Naive B cell (primary cell): ENCODE results near the gene SBF2. TPM values are rescaled to one million over a fixed set of nuclear protein-coding genes. Genes with fewer than 3 reads are reported as not detected.
"Not testable (repeated sequence)": the region's sequence is repeated elsewhere in the genome, so short reads cannot be mapped to it uniquely, and the experiment has no call there.

Source experiments
- ATAC-seq, 2 donors: fragments of 150-1000 bp; cut with Tn5 transposase; 2 replicates each; pipeline ENCODE4 v1.10.0; 2021; ENCODE audit warnings: low read depth in 2 of 2, mild to moderate bottlenecking in 2 of 2, moderate library complexity in 2 of 2
- DNase-seq: peaks from one replicate; pipeline ENCODE4 v3.0.0; 2022
- H3K27ac Mint-ChIP-seq, 6 donors: one replicate each; pipeline ENCODE4 v1.8.0; 2020 to 2022; ENCODE audit warnings: mild to moderate bottlenecking in 6 of 6, mixed read lengths in 6 of 6, moderate library complexity in 5 of 6, inconsistent platforms in 2 of 6
- H3K27me3 Mint-ChIP-seq, 3 donors: one replicate each; pipeline ENCODE4 v1.8.0; 2021 to 2022; ENCODE audit warnings: mixed read lengths in 3 of 3, mild to moderate bottlenecking in 1 of 3
- H3K36me3 Mint-ChIP-seq, 2 donors: one replicate each; pipeline ENCODE4 v1.8.0; 2020 to 2022; ENCODE audit warnings: mixed read lengths in 2 of 2, inconsistent platforms in 1 of 2, mild to moderate bottlenecking in 1 of 2
- H3K4me1 Mint-ChIP-seq, 3 donors: one replicate each; pipeline ENCODE4 v1.8.0; 2020 to 2022; ENCODE audit warnings: mixed read lengths in 3 of 3, inconsistent platforms in 1 of 3, mild to moderate bottlenecking in 1 of 3, moderate library complexity in 1 of 3
- H3K4me3 Mint-ChIP-seq, 8 donors: one replicate each; pipeline ENCODE4 v1.8.0; 2020 to 2022; ENCODE audit warnings: mild to moderate bottlenecking in 8 of 8, mixed read lengths in 8 of 8, moderate library complexity in 8 of 8, inconsistent platforms in 2 of 8
- H3K9me3 Mint-ChIP-seq, 7 donors: one replicate each; pipeline ENCODE4 v1.8.0; 2020 to 2022; ENCODE audit warnings: mixed read lengths in 7 of 7, mild to moderate bottlenecking in 5 of 7, inconsistent platforms in 2 of 7, moderate library complexity in 1 of 7
- polyA plus RNA-seq, 6 donors: library from polyadenylated mRNA; unstranded; fragments of 300-500 nt; fragmentation: Illumina TruSeq; gene quantifications; one replicate each; pipeline ENCODE4 v1.2.3, GENCODE V29; 2021; ENCODE audit warnings: low read depth in 6 of 6

SBF2 gene
- polyA plus RNA-seq, 6 donors from 2014 or later = 2.4 to 8.5 (median 3.1) TPM

DNA sequence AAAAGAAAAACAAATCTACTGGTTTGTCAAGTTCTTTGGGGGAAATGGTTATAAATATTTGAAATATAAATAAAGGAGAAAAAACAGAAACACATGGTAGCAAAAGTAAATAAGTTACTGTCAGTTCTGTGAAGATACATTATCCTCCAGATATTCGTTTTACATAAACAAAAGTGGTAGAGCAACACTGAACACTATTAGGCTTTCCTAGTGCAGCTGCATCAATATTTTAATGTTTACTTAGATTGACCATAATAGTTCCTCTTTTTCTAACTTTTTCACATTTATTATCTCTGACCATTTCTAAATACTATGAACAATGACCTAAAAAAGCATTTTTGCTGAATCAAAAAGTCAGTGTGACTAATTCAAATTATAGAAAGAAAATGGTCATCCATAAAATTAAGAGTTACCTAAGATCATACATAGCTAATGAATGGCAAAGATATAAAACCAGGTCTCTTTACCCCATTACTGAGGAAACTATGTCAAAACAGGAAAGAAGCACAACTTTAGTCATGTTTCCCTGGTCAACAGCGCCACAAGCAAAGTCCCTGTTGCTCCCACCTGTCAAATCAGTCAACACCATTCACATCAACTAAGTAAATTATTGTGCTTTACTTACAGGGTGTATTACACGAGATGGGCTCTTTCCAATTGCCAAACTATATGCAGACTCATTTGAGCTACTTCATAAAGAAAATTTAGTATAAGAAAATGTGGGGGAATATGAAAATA lies 38.5 kb downstream of the SBF2 start:
- DNase-seq (no peak), ATAC-seq (no peak)
- Mint-ChIP-seq H3K36me3 (no peaks in the 10 kb centered on the region), H3K4me3 (no peak overlapping the region), H3K9me3 (no peaks in the 10 kb centered on the region), H3K4me1 (peaks cover 4 to 8% (median 5%) of the 10 kb centered on the region in 3 donors), H3K27ac (peak overlapping the region in 1 of 6 donors; percentile 44), H3K27me3 (no peaks in the 10 kb centered on the region)

GRCh38 chr11:10249448-10250131 lies 44.4 kb downstream of the SBF2 start:
- ATAC-seq, H3K4me3 Mint-ChIP-seq, H3K27ac Mint-ChIP-seq, H3K9me3 Mint-ChIP-seq, DNase-seq, H3K36me3 Mint-ChIP-seq, H3K4me1 Mint-ChIP-seq, H3K27me3 Mint-ChIP-seq: not testable (repeated sequence)

GRCh38 chr11:10247011-10247410 lies 47.0 kb downstream of the SBF2 start:
- DNase-seq (no peak), ATAC-seq (no peak)
- Mint-ChIP-seq H3K27me3 (no peaks in the 10 kb centered on the region), H3K9me3 (peaks cover 0 to 5% (median 0%) of the 10 kb centered on the region in 7 donors), H3K27ac (peak overlapping the region in 1 of 6 donors; percentile 74), H3K4me1 (peaks cover 0 to 6% (median 6%) of the 10 kb centered on the region in 3 donors), H3K36me3 (no peaks in the 10 kb centered on the region), H3K4me3 (no peak overlapping the region)

DNA sequence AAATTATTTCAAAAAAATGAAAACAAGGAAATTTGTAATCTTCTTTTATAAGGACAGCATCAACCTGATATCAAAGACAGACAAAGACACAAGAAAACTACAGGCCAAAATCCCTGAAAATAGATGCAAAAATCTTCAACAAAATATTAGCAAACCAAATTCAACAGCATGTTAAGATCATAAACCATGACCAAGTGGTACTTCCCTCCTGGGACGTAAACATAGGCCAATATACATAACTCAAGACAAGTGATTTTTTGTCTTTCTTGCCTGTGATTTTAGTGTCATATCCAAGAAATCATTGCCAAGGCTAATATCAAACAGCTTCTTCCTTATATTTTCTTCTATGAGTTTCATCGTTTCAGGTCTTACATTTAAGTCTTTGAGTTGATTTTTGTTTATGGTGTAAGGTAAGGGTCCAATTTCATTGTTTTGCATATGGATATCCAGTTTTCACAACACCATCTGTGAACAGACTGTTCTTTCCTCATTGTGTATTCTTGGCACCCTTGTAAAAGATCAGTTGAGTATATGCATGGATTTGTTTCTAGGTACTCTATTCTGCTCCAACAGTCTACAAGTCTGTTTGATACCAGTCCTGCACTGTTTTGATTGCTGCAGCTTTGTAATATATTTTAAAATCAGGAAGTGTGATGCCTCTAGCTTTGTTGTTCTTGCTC lies 50.0 kb downstream of the SBF2 start:
- Mint-ChIP-seq H3K4me3 (no peak overlapping the region), H3K9me3 (peaks cover 0 to 5% (median 0%) of the 10 kb centered on the region in 7 donors), H3K36me3 (no peaks in the 10 kb centered on the region), H3K4me1 (peaks cover 0 to 6% (median 6%) of the 10 kb centered on the region in 3 donors), H3K27ac (no peak overlapping the region), H3K27me3 (no peaks in the 10 kb centered on the region)
- DNase-seq (no peak), ATAC-seq (no peak)

DNA sequence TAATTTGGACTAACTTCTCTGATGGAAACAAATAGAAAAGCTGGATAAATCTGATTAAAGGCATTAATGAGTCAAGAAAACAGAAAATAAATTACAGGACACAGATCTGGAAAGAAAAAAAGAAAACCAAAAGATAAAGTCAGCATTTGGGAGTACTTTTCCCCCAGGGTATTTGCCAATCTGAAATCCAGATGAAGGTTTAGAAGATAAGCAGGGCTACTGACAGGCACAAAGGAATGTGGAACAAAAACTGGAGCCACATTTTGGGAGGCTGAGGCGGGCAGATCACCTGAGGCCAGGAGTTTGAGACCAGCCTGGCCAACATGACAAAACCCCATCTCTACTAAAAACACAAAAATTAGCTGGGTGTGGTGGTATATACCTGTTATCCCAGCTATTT lies 57.2 kb downstream of the SBF2 start:
- Mint-ChIP-seq H3K4me1 (peaks cover 0 to 4% (median 0%) of the 10 kb centered on the region in 3 donors), H3K36me3 (no peaks in the 10 kb centered on the region), H3K27ac (peak overlapping the region in 1 of 6 donors; percentile 30), H3K27me3 (peaks cover 0 to 3% (median 0%) of the 10 kb centered on the region in 3 donors), H3K9me3 (peaks cover 0 to 6% (median 2%) of the 10 kb centered on the region in 7 donors), H3K4me3 (no peak overlapping the region)
- ATAC-seq (no peak), DNase-seq (no peak)

DNA sequence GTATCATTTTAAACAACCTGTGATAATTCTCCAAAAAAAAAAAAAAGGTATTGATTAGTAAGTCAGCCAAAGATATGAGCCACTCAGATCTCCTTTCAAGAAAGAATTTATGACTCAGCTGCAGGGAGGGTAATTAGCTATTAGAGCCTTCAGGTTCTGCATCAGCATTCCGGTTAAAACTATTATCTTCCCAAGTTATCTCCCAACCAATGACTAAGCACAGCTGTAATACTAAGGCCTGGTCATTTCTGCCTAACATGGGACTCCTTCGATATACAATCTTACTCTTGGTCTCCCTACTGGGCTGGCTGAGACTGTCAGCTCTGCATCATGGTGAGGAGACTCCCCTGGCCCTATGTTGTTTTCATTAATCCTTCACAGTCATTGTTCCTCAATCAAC lies 60.4 kb downstream of the SBF2 start:
- no peak overlapping the region for H3K4me3 Mint-ChIP-seq
- ATAC-seq (no peak), DNase-seq (no peak)
- H3K36me3 Mint-ChIP-seq = peaks cover 0 to 7% of the 10 kb centered on the region in 2 donors
- peaks cover 0 to 3% (median 0%) of the 10 kb centered on the region in 3 donors for H3K27me3 Mint-ChIP-seq
- peaks cover 0 to 7% (median 0%) of the 10 kb centered on the region in 3 donors for H3K4me1 Mint-ChIP-seq
- H3K9me3 Mint-ChIP-seq = peaks cover 0 to 7% (median 2%) of the 10 kb centered on the region in 7 donors
- H3K27ac Mint-ChIP-seq = no peak overlapping the region

DNA sequence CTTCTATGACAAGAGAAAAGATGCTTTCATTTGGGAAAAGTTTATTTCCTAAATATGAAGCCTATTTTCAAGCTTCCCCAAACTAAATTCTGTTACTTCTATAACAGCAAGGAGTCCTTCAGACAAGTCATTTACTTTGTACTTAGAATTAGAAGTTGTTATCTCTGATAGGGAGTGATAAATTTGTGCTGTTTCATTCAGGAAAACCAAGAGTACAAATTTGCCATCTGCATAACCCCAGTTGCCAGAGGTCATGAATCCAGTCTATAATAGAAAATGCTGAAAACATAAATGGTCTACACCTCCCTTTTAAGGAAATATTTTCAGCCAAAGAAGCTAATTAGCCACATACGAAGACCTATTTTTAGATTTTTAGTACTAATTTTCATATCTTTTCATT lies 61.3 kb downstream of the SBF2 start:
- peaks cover 0 to 7% (median 0%) of the 10 kb centered on the region in 3 donors for H3K4me1 Mint-ChIP-seq
- H3K9me3 Mint-ChIP-seq = peaks cover 0 to 7% (median 2%) of the 10 kb centered on the region in 7 donors
- DNase-seq (no peak), ATAC-seq (no peak)
- no peak overlapping the region for H3K27ac Mint-ChIP-seq
- H3K4me3 Mint-ChIP-seq = no peak overlapping the region
- peaks cover 0 to 3% (median 0%) of the 10 kb centered on the region in 3 donors for H3K27me3 Mint-ChIP-seq
- peaks cover 0 to 7% of the 10 kb centered on the region in 2 donors for H3K36me3 Mint-ChIP-seq

DNA sequence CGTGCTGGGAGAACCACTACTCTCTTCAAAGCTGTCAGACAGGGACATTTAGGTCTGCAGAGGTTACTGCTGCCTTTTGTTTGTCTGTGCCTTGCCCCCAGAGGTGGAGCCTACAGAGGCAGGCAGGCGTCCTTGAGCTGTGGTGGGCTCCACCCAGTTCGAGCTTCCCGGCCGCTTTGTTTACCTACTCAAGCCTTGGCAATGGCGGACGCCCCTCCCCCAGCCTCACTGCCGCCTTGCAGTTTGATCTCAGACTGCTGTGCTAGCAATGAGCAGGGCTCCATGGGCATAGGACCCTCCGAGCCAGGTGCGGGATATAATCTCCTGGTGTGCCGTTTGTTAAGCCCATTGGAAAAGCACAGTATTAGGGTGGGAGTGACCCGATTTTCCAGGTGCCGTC lies 62.2 kb downstream of the SBF2 start:
- H3K4me3 Mint-ChIP-seq, DNase-seq, H3K9me3 Mint-ChIP-seq, H3K36me3 Mint-ChIP-seq, H3K4me1 Mint-ChIP-seq, ATAC-seq, H3K27me3 Mint-ChIP-seq, H3K27ac Mint-ChIP-seq: not testable (repeated sequence)

- Mint-ChIP-seq H3K9me3 (peaks cover 0 to 5% (median 0%) of the 10 kb centered on the region in 7 donors), H3K36me3 (peaks cover 0 to 4% of the 10 kb centered on the region in 2 donors), H3K27me3 (no peaks in the 10 kb centered on the region), H3K4me1 (peaks cover 6 to 20% (median 17%) of the 10 kb centered on the region in 3 donors), H3K27ac (no peak overlapping the region), H3K4me3 (no peak overlapping the region)
- ATAC-seq (no peak), DNase-seq (no peak)
Measured at GRCh38 chr11:10225553-10225952, 68.5 kb downstream of the SBF2 start.

- DNase-seq (no peak), ATAC-seq (no peak)
- no peak overlapping the region for H3K4me3 Mint-ChIP-seq
- H3K4me1 Mint-ChIP-seq = peaks cover 3 to 21% (median 18%) of the 10 kb centered on the region in 3 donors
- peaks cover 0 to 7% (median 6%) of the 10 kb centered on the region in 7 donors for H3K9me3 Mint-ChIP-seq
- H3K27me3 Mint-ChIP-seq = no peaks in the 10 kb centered on the region
- H3K27ac Mint-ChIP-seq = no peak overlapping the region
- peaks cover 6 to 18% of the 10 kb centered on the region in 2 donors for H3K36me3 Mint-ChIP-seq
Measured at GRCh38 chr11:10222399-10222798, 71.6 kb downstream of the SBF2 start.

DNA sequence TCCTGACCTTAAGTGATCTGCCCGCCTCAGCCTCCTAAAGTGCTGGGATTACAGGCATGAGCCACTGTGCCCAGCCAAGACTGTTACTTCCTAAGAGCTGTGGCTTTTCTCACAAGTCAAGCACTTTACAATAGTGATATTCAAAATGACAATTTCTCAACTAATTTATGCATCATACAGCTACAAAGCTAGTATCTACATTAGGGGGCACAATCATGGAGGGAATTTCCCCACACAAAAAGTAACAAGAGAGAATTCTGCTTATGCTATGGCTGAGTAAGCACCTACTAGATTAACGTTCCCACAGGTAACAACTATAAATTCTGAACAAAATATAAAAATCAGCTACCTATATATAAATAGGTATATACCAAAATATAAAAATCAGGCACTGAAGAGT lies 72.7 kb downstream of the SBF2 start:
- Mint-ChIP-seq H3K27ac (peak overlapping the region in 2 of 6 donors; percentile 26 to 27), H3K4me1 (peaks cover 3 to 21% (median 18%) of the 10 kb centered on the region in 3 donors), H3K27me3 (no peaks in the 10 kb centered on the region), H3K9me3 (peaks cover 0 to 7% (median 6%) of the 10 kb centered on the region in 7 donors), H3K36me3 (peaks cover 6 to 18% of the 10 kb centered on the region in 2 donors), H3K4me3 (peak overlapping the region in 2 of 8 donors; percentile 2 to 21)
- DNase-seq (no peak), ATAC-seq (peak; percentile 58 to 70)

GRCh38 chr11:10211470-10211869 lies 82.5 kb downstream of the SBF2 start:
- ATAC-seq = no peak
- H3K9me3 Mint-ChIP-seq = no peaks in the 10 kb centered on the region
- H3K4me3 Mint-ChIP-seq = no peak overlapping the region
- no peak for DNase-seq
- H3K27ac Mint-ChIP-seq = no peak overlapping the region
- H3K27me3 Mint-ChIP-seq = no peaks in the 10 kb centered on the region
- no peaks in the 10 kb centered on the region for H3K36me3 Mint-ChIP-seq
- H3K4me1 Mint-ChIP-seq = peaks cover 0 to 7% (median 6%) of the 10 kb centered on the region in 3 donors

GRCh38 chr11:10209326-10209725 lies 84.7 kb downstream of the SBF2 start:
- Mint-ChIP-seq H3K9me3 (peaks cover 1 to 6% (median 5%) of the 10 kb centered on the region in 7 donors), H3K27me3 (no peaks in the 10 kb centered on the region), H3K36me3 (no peaks in the 10 kb centered on the region), H3K27ac (no peak overlapping the region), H3K4me3 (no peak overlapping the region), H3K4me1 (peaks cover 0 to 7% (median 6%) of the 10 kb centered on the region in 3 donors)
- ATAC-seq (no peak), DNase-seq (no peak)
